AG09309 (cell line): ENCODE data around the gene TMEM129.
A peak's percentile ranks its signal among the peaks of the same experiment; 100 is the strongest.

Experiments
- DNase-seq: peaks from one replicate; pipeline ENCODE4 v3.0.0-alpha.2; 2010; ENCODE audit warnings: low read depth
- H3K4me3 ChIP-seq: 2 replicates; pipeline ENCODE4 v1.5.1; 2011; ENCODE audit warnings: mild to moderate bottlenecking, low read depth, low read length, moderate library complexity; ENCODE audit not compliant: control insufficient read depth
- CTCF ChIP-seq: IDR thresholded peaks from 2 replicates; pipeline ENCODE4 v1.5.1; 2011; ENCODE audit warnings: mild to moderate bottlenecking, low read depth, low read length, inconsistent platforms; ENCODE audit not compliant: insufficient read depth, control insufficient read depth; ENCODE audit errors: missing control alignments

The TMEM129 gene

GRCh38 chr4:1728061-1728980, 7.2 kb upstream of the TMEM129 start:
- TF ChIP-seq CTCF = no peak
- DNase-seq = no peak

GRCh38 chr4:1727117-1728031, 6.3 kb upstream of the TMEM129 start:
- H3K4me3 ChIP-seq = no peak overlapping the region
- TF ChIP-seq CTCF = no peak
- DNase-seq = no peak

More at GRCh38 chr4:1728061-1728980, 7.2 kb upstream of the TMEM129 start:
- H3K4me3 ChIP-seq = no peak overlapping the region

GRCh38 chr4:1726146-1726934, 5.2 kb upstream of the TMEM129 start:
- no peak overlapping the region for H3K4me3 ChIP-seq
- no peak for DNase-seq
- peak; percentile 96 for TF ChIP-seq CTCF

GRCh38 chr4:1725521-1725920, 4.4 kb upstream of the TMEM129 start:
- no peak for DNase-seq
- TF ChIP-seq CTCF = no peak

GRCh38 chr4:1723131-1723801, 2.1 kb upstream of the TMEM129 start:
- DNase-seq = no peak
- TF ChIP-seq CTCF = no peak
- H3K4me3 ChIP-seq = no peak overlapping the region

More at GRCh38 chr4:1725521-1725920, 4.4 kb upstream of the TMEM129 start:
- H3K4me3 ChIP-seq = no peak overlapping the region
